NCI-H146 treated with DMSO at 0.1 percent for 48 hours (cell line): ENCODE results near the gene HPS3.
"Not testable (repeated sequence)": the region's sequence is repeated elsewhere in the genome, so short reads cannot be mapped to it uniquely, and the experiment has no call there.

ENCODE experiments used
- DNase-seq: peaks from one replicate; lab custom pipeline; 2025; ENCODE audit not compliant: unreplicated experiment; lab: John Stamatoyannopoulos, UW

The HPS3 gene

DNA sequence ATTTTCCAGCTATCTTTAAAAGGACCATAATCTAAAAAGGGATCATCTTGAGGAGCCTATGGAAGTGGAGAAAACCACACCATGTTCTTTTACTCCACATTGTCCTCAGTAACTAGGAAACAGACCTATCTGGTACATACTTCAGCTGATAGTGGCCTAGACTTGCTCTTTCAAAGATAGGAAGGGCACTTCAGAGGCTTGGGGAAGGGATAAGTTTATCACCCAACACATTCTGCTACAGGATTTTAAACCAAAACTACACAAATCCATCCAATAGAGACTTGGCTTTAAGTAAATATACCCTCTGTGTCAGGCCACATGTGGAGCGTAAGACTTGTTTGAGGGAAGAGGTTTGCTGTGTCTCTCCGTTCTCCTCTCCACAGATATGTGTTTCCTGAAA is 56.8 kb downstream of the HPS3 start:
- DNase-seq = no peak

DNA sequence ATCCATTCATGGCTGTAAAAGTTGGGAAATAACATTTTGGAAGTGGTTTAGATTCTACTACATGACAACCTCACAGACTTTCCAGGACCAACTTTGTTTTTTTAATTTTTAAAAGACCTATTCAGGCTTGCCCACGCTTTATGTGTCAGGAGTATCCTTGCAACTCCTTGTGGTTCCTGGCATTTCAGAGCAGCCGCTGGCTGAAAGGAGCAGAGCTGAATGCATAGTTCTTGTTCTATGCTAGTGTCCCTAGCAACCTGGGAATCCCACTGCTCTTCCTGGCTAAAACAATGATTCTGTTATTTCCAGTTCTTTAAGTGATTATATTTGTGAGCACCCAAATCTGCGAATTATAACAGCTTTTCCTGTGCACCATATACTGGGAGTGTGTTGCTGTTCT is 57.3 kb downstream of the HPS3 start:
- DNase-seq = no peak

- DNase-seq = peak; percentile 59
Observed at GRCh38 chr3:149188494-149188893, 59.1 kb downstream of the HPS3 start.

DNA sequence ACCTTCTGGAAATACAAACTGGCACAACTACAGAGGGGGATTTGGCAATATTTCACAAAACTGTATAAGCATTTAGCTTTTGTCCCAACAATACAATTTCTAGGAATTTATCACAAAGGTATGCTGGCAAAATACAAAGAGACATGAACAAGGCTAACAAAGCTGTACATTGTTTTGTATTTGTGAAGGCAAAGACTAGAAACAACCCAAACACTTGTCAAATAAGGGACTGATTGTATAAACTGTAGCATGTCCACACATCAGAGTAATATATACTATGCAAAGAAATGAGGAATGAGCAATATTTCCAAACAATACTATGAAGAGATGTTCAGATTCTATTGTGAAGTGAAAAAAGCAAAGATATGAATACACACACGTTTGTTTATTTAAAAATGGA is 65.8 kb downstream of the HPS3 start:
- no peak for DNase-seq

GRCh38 chr3:149196805-149197592 is 67.6 kb downstream of the HPS3 start:
- DNase-seq = not testable (repeated sequence)

- DNase-seq = no peak
Observed at GRCh38 chr3:149197669-149198068, 68.2 kb downstream of the HPS3 start.

GRCh38 chr3:149198611-149199010 is 69.2 kb downstream of the HPS3 start:
- DNase-seq = no peak

DNA sequence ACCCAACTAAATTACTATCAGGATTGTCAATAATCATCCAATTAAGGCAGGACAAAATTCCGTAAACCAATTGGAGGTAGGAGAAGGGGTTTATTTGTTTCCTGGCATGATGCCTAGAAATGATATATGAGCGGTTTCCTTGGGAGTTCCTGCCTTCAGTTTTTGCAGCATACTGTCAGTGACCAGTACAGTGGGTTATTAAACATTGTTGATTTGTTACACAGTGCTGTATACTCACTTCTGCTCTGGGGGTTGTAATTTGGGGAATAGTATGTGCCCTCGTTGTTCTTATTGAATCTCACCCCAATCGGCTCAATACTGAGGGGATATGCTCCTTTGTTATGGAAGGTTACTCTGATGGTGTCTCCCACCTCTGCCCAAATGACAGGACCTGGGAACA is 70.0 kb downstream of the HPS3 start:
- peak; percentile 59 for DNase-seq

- DNase-seq = no peak
Observed at GRCh38 chr3:149203758-149204157, 74.3 kb downstream of the HPS3 start.

GRCh38 chr3:149204390-149204991 is 75.1 kb downstream of the HPS3 start:
- DNase-seq = peak; percentile 66

GRCh38 chr3:149207475-149207874 is 78.0 kb downstream of the HPS3 start:
- DNase-seq = no peak

DNA sequence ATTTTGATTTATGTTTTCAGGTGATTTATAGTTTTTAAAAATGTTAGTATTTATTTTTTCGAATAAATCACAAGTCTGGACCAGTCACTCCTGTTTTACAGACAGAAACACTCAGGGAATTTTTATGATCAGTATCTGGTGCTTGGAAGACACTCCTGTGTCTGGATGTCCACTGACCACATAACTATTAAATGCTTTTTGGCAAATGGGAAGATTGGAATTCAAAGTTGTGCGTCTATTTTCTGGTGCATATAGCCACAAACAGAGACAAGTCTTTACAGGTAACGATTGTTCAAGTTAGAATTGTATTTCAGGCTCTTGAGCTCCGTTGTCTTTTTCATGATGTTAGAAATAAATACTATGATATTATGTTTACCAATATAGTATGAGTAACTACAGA is 80.0 kb downstream of the HPS3 start:
- DNase-seq = no peak

DNA sequence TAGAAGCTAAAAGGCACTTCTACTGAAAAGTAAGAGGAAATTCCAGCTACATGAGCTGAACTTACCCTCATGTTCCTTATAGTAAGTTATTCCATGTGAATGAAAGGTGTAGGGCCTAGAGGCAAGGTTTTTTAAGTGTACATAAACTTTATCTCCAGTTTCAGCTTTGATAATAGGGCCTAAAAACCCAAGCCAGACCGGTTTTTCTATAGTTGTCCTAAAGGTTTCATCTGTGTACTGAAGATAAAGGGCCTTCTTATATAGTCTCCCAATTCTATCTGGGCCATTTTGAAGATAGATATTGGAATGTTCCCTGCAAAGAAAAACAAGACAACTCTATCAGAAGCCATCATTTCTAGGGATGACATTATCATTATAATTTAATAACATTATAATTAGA is 82.9 kb downstream of the HPS3 start:
- DNase-seq = no peak

DNA sequence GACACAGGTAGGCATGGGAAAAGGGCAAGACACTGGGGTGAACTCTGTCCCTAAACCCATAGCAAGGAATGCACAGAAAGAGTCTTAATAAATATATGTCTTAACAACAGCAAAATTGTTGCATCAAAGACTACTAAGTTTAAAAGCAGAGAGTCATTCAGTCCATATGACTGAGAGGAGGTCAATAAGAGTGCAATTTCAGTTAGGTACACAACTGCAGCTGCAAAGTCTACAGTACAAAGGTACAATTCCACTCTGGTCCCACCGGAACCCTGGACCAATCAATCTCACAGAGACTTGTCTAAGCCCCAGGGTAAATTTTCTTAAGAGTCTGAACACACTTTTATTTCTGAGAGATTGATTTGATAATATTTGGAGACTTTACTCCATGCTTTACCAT is 85.3 kb downstream of the HPS3 start:
- DNase-seq = peak; percentile 51

DNA sequence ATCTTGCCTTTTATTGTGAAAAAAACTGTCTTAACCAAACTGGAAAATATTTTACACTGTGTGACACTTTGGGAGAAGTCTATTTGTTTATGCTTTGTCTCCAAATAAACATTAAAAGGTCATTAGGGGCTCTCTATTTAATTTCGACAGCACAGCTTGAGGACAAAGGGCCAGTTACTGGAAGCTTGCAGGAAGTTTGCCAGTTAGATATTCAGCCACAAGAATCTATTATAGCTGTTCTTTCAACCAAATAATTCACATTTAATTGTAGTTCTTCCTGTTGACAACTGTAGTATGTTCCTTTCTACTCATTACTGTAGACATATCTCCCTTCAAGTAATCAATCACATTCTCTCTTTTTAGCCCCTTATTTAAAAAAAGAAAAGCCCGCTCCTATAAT is 86.1 kb downstream of the HPS3 start:
- DNase-seq = peak; percentile 69

GRCh38 chr3:149216193-149216869 is 86.9 kb downstream of the HPS3 start:
- DNase-seq = no peak

- no peak for DNase-seq
Observed at GRCh38 chr3:149217347-149217746, 87.9 kb downstream of the HPS3 start.

DNA sequence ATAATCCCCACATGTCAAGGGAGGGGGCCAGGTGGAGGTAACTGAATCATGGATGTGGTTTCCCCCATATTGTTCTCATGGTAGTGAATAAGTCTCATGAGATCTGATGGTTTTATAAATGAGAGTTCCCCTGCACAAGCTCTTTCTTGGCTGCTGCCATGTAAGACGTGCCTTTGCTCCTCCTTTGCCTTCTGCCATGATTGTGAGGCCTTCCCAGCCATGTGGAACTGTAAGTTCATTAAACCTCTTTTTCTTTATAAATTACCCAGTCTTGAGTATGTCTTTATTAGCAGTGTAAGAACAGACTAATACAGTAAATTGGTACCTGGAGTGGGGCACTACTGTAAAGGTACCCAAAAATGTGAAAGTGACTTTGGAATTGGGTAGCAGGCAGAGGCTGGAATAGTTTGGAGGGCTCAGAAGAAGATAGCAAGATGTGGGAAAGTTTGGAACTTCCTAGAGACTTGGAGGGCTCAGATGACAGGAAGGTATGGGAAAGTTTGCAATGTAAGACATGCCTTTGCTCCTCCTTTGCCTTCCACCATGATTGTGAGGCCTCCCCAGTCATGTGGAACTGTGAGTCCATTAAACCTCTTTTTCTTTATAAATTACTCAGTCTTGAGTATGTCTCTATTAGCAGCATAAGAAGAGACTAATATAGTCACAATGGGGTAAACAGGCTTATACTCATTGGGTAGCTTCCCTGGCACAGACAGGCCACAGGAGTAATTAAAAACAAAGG is 90.1 kb downstream of the HPS3 start:
- DNase-seq = not testable (repeated sequence)

GRCh38 chr3:149221783-149222517 is 92.5 kb downstream of the HPS3 start, which contains the start of gene CP:
Gene CP (minus strand): TSS chr3:149221829. CDS start chr3:149221792, 37 bp downstream.
- DNase-seq = no peak
